GM19324 (cell line): ENCODE measurements around the gene CCDC6.
"Not testable (repeated sequence)": the region's sequence is repeated elsewhere in the genome, so short reads cannot be mapped to it uniquely, and the experiment has no call there.

ENCODE experiments used
- ATAC-seq: cut with Tn5 transposase; IDR thresholded peaks from one replicate; pipeline ENCODE4 v1.9.1; 2021; ENCODE audit warnings: mild to moderate bottlenecking, moderate library complexity; ENCODE audit not compliant: unreplicated experiment, low FRiP score

CCDC6 gene

DNA sequence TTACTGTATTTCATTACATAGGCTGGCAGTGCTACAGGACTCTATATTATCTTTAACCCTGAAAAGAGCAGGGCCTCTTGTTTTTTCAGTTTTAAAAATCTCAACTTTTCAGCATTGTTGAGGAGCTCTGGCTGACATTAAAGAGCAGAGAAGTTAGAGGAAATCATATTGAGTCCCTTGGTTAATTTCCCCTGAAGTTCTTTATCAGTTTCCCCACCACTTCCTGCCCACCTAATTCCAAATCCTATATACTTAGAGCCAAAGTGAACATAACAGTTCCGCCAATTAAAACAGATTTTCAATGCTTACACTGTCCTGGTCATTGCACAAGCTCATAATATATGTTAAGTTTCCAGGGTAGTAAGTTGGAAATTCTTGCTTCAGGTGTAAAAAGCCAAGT is 87.1 kb downstream of the CCDC6 start:
- no peak for ATAC-seq

DNA sequence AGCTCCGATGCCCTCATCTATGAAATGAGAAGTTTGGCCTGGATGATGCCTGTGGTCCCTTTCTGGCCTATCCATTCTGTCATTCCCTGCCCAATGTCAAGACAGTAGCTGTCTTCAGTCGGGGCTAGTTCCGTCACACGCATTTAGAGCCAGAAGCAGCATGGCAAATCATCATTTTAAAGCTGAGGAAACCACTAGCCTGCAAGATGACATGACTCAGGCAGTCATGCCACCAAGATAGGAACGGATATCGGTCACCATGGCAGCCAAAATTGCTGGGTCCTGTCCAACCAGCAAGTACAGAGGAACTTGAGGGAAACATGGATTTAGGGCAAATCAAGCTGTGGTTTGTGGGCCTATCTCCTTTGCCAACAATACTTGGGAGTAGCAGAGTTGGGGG is 88.6 kb downstream of the CCDC6 start:
- no peak for ATAC-seq

GRCh38 chr10:59814878-59815277 is 91.5 kb downstream of the CCDC6 start:
- no peak for ATAC-seq

DNA sequence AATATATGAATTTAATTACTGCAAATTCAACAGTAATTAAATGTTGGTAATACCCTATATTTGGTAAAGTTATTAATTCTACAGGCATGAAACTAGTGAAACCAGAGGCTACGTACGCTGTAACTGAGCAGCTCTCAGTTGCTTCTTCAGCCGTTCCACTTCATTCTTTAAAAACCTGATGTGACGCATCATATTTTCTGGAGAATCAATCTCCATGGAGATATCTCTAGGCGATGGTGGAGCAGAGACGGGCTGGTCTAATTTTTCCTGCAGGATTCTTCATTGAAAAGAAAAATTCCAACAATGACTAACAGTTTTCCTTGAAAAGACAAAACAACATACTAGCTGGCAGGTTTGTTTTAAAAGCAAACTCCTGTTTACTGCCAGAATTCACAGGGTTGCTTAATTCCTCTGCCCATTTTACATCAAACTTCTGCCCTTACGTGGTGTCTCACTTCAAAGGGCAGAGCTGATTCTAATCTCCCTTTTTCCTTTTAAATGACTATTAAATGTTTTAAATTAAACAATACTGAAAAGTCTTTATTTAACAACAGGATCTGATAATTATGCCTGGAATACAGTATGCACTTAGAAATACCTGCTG is 93.7 kb downstream of the CCDC6 start:
- ATAC-seq: no peak

GRCh38 chr10:59809644-59809974 is 96.7 kb downstream of the CCDC6 start:
- ATAC-seq: no peak

- peak; percentile 88 for ATAC-seq
These were observed 97.3 kb downstream of the CCDC6 start for GRCh38 chr10:59808896-59809643.

- no peak for ATAC-seq
These were observed 98.4 kb downstream of the CCDC6 start for GRCh38 chr10:59807629-59808620.

- no peak for ATAC-seq
These were observed 101.3 kb downstream of the CCDC6 start for GRCh38 chr10:59805014-59805413.

DNA sequence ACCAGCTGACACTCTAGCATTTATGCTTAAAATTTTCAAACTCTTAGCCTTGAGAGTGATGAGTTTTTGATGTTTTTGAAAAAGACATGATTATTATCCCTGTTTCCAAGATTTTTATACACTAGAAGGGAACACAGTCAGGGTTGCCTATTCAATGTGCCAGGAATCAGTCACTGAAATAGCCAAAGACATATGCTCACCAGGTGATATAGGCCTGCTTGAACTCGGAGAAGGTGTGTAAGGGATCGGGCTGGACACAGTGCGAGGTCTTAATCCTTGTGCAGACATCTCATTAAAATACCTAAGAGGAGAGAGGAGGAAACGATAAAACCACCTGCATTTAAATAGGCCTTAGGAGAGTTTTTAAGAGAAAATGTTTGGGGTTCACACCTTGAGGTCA is 102.1 kb downstream of the CCDC6 start:
- ATAC-seq: no peak

DNA sequence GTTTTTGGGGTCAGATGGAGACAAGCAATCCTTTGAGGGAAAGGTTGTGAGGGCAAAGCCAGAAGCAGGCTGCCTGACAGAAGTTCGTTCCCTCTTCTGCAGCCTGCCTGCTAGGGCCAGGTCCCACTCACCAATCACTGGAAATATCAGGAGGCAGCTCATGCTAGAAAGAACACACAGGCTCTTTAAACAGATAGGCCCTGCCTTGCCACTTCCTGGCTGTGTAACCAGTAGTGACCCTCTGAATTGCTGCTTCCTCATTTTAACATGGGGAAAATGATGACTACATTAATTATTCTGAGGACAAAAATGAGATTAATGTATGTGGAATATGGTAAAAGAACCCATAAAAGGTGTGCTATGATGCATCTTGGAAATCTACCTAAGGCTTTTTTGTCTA is 102.6 kb downstream of the CCDC6 start:
- ATAC-seq: no peak

DNA sequence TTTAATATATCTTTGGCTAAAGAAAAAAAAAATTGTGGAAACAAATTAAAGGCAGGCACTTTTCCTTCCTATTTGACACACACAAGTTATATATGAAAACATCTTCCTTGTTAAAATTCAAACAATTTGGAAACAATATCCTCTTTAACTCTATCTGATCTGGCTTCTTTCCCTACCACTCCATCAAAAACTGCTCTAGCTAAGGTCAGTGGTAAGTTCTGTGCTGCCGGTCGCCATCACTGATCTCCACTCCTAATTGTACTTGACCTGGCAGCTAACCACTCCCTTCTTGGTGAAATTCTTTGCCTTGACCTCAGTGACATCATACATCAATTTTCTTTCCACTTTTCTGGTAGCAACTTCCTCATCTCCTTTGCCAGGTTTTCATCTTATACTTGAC is 105.2 kb downstream of the CCDC6 start:
- no peak for ATAC-seq

DNA sequence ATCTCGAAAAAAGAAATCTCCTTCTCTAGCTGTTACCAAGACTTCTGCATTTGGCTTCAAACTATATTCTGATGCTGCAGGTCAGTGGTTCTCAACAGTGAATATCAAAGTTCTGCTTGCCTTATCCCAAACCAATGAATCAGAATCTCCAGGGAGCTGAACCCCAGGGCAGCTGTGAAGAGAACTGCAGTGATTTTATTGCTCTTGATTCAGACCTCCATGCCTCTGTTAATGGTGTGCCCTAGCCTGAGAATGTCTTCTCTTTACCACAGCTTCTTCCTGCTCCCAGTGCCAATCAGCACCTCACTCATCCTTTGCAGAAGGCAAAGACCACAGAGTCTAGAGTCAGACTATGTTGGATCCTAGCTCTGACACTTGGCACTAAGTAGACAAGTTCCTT is 106.9 kb downstream of the CCDC6 start:
- no peak for ATAC-seq

DNA sequence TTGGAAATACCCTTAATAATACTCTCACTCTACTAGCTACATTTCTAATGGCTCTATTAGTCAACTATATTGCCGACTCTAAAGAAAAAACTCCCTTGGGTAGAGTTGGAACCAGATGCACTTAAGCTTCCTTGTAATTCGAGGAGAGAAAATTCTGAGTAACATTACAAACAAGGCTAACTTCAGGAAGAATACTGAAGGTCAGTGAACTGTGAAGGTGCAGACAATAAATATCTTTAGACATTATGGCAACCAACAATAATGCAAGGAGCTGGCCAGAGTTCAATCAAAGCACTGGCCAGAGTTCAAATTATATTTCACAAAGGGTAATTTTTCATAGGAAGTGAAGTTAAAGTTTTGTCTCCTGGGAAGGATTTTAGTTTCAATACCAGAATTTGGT is 112.4 kb downstream of the CCDC6 start:
- no peak for ATAC-seq

- no peak for ATAC-seq
These were observed 113.5 kb downstream of the CCDC6 start for GRCh38 chr10:59792812-59793211.

DNA sequence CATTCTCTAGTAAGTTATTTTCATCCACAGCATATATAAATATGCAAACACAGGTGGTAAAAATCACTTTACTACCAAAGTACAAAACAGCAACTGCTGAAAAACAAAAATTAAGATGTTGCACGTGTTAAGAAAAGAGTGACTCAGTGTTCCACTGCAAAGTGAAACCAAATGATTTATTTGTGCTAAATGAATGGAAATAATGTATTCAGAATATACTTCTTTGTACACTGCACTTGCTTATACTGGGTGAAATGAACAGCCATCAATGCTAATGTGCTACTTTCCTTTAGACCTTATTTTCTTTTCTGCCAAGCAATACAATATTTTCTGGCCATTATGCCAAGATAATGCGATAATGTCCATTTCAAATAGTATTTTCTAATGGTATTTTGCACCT is 114.8 kb downstream of the CCDC6 start:
- no peak for ATAC-seq

- not testable (repeated sequence) for ATAC-seq
These were observed 116.3 kb downstream of the CCDC6 start for GRCh38 chr10:59790080-59790479.

DNA sequence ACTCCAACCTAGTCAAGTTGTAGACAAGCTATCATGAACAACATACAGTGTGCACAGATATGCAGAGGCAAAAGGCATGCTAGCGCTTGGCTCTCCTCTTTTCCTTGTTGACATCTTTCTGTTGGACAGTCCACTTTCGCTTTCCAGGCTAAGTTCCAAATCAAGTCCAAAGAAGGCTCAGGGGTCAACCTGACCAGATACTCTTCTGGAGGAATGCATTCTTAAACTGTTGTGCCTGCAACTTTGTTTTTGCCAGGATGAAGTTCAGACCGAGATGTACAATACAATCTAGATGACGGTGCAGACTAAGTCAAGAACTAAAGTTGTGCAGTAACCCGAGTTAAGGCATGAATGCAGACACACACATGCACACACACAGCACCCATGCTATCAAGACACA is 117.4 kb downstream of the CCDC6 start:
- not testable (repeated sequence) for ATAC-seq

- ATAC-seq: not testable (repeated sequence)
These were observed 119.3 kb downstream of the CCDC6 start for GRCh38 chr10:59787032-59787431.

DNA sequence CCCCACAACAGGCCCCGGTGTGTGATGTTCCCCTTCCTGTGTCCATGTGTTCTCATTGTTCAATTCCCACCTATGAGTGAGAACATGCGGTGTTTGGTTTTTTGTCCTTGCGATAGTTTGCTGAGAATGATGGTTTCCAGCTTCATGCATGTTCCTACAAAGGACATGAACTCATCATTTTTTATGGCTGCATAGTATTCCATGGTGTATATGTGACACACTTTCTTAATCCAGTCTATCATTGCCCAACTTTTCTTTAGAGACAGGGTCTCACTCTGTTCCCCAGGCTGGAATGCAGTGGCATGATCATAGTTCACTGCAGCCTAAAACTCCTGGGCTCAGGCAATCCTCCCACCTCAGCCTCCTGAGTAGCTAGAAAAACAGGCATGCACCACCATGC is 120.9 kb downstream of the CCDC6 start:
- not testable (repeated sequence) for ATAC-seq

GRCh38 chr10:59781511-59781910 is 124.8 kb downstream of the CCDC6 start:
- ATAC-seq: no peak
